Keratinocyte (primary cell): ENCODE measurements around the gene CDK14. TPM values are rescaled to one million over a fixed set of nuclear protein-coding genes. Genes with fewer than 3 reads are reported as not detected.

Experiments
- DNase-seq: peaks from one replicate; pipeline ENCODE4 v3.0.0-alpha.2; 2011; ENCODE audit warnings: low read depth, missing footprints, low spot score
- FAIRE-seq: peaks from 2 replicates; lab custom pipeline; 2011; peaks lifted over from hg19 to GRCh38; lab: Jason Lieb, UNC
- H2AFZ ChIP-seq: 2 replicates; pipeline ENCODE4 v1.6.0; 2012; ENCODE audit warnings: low read length, control low read depth, inconsistent platforms; ENCODE audit not compliant: control insufficient read depth
- H3K27ac ChIP-seq: 2 replicates; pipeline ENCODE4 v1.5.1; 2011; ENCODE audit warnings: low read length; ENCODE audit not compliant: control insufficient read depth, insufficient read depth
- H3K27me3 ChIP-seq: 3 replicates; pipeline ENCODE4 v1.6.0; 2011; ENCODE audit warnings: low read length; ENCODE audit not compliant: control insufficient read depth, insufficient read depth; ENCODE audit errors: extremely low read depth
- H3K36me3 ChIP-seq, 2 experiments: 2 replicates in 1 of 2; 3 replicates in 1 of 2; pipeline ENCODE4 v1.5.1; 2011; ENCODE audit warnings: low read length in 2 of 2, mild to moderate bottlenecking in 1 of 2; ENCODE audit not compliant: control insufficient read depth in 2 of 2, insufficient read depth in 2 of 2; ENCODE audit errors: extremely low read depth in 1 of 2
- H3K4me1 ChIP-seq: 3 replicates; pipeline ENCODE4 v1.5.1; 2011; ENCODE audit warnings: low read length; ENCODE audit not compliant: control insufficient read depth, insufficient read depth; ENCODE audit errors: extremely low read depth
- H3K4me2 ChIP-seq: 3 replicates; pipeline ENCODE4 v1.6.0; 2011; ENCODE audit warnings: low read depth, low read length; ENCODE audit not compliant: control insufficient read depth, insufficient read depth; ENCODE audit errors: extremely low read depth
- H3K4me3 ChIP-seq, 3 experiments: fragments of 200-600 bp in 1 of 3; sonication (generic) in 1 of 3; 2 replicates in 2 of 3; 3 replicates in 1 of 3; pipeline ENCODE4 v1.5.1; 2011 to 2016; ENCODE audit warnings: low read length in 3 of 3, mild to moderate bottlenecking in 3 of 3, control low read depth in 2 of 3, inconsistent platforms in 1 of 3, low read depth in 1 of 3, mixed read lengths in 1 of 3, mixed run types in 1 of 3, moderate library complexity in 1 of 3; ENCODE audit not compliant: control insufficient read depth in 2 of 3, insufficient read depth in 2 of 3; ENCODE audit errors: extremely low read depth in 1 of 3
- H3K79me2 ChIP-seq: 2 replicates; pipeline ENCODE4 v1.6.0; 2012; ENCODE audit warnings: low read length; ENCODE audit not compliant: control insufficient read depth, insufficient read depth
- H3K9ac ChIP-seq: 3 replicates; pipeline ENCODE4 v1.6.0; 2011; ENCODE audit warnings: low read length; ENCODE audit not compliant: control insufficient read depth, insufficient read depth; ENCODE audit errors: extremely low read depth
- H3K9me1 ChIP-seq: 3 replicates; pipeline ENCODE4 v1.6.0; 2011; ENCODE audit warnings: low read length; ENCODE audit not compliant: control insufficient read depth, insufficient read depth; ENCODE audit errors: extremely low read depth
- H3K9me3 ChIP-seq: 2 replicates; pipeline ENCODE4 v1.5.1; 2012; ENCODE audit warnings: low read depth, low read length; ENCODE audit not compliant: control insufficient read depth
- H4K20me1 ChIP-seq: 3 replicates; pipeline ENCODE4 v1.6.0; 2011; ENCODE audit warnings: low read length; ENCODE audit not compliant: control insufficient read depth, insufficient read depth; ENCODE audit errors: extremely low read depth
- EZH2 ChIP-seq: IDR thresholded peaks from one replicate; pipeline ENCODE4 v1.6.1; 2012; ENCODE audit warnings: inconsistent platforms, mild to moderate bottlenecking, low read length, moderate library complexity
- dilution Hi-C: fragments of 300-500 bp; cut with MboI; formaldehyde crosslinking; loops from one replicate; pipeline ENCODE4 v1.7.0; 2020; ENCODE audit warnings: low sequenced_read_pairs; ENCODE audit not compliant: extremely low pct_ligation_motif_present
- polyA plus RNA-seq, 5 experiments: library from polyadenylated mRNA; depleted of rRNA in 3 of 5; stranded (reverse) in 3 of 5; stranded (forward) in 1 of 5; unstranded in 1 of 5; fragments of >200 nt; gene quantifications; 1 replicate in 1 of 5; 2 replicates in 3 of 5; 3 replicates in 1 of 5; pipeline versions ENCODE4 v1.2.1 to v1.2.3, GENCODE V29; 2011 to 2012; ENCODE audit warnings: missing spikeins in 2 of 5, low read depth in 1 of 5, low replicate concordance in 1 of 5
- TF ChIP-seq, protein P1 (sequence below), 3 experiments: IDR thresholded peaks in 1 of 3; conservative IDR thresholded peaks in 1 of 3; optimal IDR thresholded peaks in 1 of 3; 2 replicates in 2 of 3; 3 replicates in 1 of 3; pipeline versions ENCODE3 to v1.5.1; 2011; ENCODE audit warnings: low read length in 3 of 3, mild to moderate bottlenecking in 3 of 3, moderate library complexity in 2 of 3, control low read depth in 1 of 3, inconsistent platforms in 1 of 3; ENCODE audit not compliant: insufficient read depth in 2 of 3; ENCODE audit errors: extremely low read depth in 1 of 3

The CDK14 gene
- polyA plus RNA-seq, 1 donor (not counting 4 experiments of a cell fraction or from before 2014, with no cell fraction given): 4.0 TPM

- no peak for DNase-seq
- dilution Hi-C loops: no loop called here
- no peaks in the 10 kb centered on the region for H3K9me1 ChIP-seq
- no peak overlapping the region for H3K27ac ChIP-seq
- no peak for FAIRE-seq
- no peaks in the 10 kb centered on the region for H3K36me3 ChIP-seq
- H3K79me2 ChIP-seq: no peaks in the 10 kb centered on the region
- no peaks in the 10 kb centered on the region for H3K27me3 ChIP-seq
- no peak overlapping the region for H3K4me3 ChIP-seq
- no peaks in the 10 kb centered on the region for H4K20me1 ChIP-seq
- H3K9me3 ChIP-seq: no peaks in the 10 kb centered on the region
- H2AFZ ChIP-seq: no peak overlapping the region
- H3K9ac ChIP-seq: no peak overlapping the region
- no peak overlapping the region for H3K4me2 ChIP-seq
- TF ChIP-seq EZH2: no peak
- TF ChIP-seq, protein P1, sequence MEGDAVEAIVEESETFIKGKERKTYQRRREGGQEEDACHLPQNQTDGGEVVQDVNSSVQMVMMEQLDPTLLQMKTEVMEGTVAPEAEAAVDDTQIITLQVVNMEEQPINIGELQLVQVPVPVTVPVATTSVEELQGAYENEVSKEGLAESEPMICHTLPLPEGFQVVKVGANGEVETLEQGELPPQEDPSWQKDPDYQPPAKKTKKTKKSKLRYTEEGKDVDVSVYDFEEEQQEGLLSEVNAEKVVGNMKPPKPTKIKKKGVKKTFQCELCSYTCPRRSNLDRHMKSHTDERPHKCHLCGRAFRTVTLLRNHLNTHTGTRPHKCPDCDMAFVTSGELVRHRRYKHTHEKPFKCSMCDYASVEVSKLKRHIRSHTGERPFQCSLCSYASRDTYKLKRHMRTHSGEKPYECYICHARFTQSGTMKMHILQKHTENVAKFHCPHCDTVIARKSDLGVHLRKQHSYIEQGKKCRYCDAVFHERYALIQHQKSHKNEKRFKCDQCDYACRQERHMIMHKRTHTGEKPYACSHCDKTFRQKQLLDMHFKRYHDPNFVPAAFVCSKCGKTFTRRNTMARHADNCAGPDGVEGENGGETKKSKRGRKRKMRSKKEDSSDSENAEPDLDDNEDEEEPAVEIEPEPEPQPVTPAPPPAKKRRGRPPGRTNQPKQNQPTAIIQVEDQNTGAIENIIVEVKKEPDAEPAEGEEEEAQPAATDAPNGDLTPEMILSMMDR (optimal IDR thresholded peaks at IDR 0.05 in 1 of 3, IDR thresholded peaks at IDR 0.05 in 1 of 3, conservative IDR thresholded peaks at IDR 0.05 in 1 of 3; ENCODE audit: extremely low read depth in 1 of 3, insufficient read depth in 2 of 3, low read length in 3 of 3): no peak
- no peaks in the 10 kb centered on the region for H3K4me1 ChIP-seq
Observed at GRCh38 chr7:91206361-91206960, 610.3 kb downstream of the CDK14 start.

DNA sequence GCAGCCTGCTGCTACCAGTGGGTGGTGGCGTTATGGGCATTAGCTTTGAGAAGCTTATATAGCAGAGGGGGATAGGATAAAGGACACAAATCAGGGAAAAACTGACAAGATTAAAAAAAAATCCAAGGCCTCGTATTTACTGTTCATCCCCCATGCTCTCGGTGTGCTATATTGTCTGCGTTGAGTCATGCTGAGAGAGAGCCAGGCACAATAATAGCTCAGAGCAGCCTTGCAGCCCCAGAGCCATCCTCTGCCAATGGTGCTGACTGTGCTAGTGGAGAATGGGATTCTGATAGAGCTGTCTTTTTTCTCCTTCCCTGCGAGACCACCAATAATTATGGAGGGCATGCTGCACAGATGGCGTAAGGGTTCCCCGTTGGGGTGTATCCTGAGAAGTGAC, 616.5 kb downstream of the CDK14 start:
- DNase-seq (no peak), FAIRE-seq (no peak)
- Histone ChIP-seq H3K4me3 (no peak overlapping the region), H3K9me1 (no peaks in the 10 kb centered on the region), H4K20me1 (no peaks in the 10 kb centered on the region), H3K9ac (no peak overlapping the region), H2AFZ (no peak overlapping the region), H3K4me1 (no peaks in the 10 kb centered on the region), H3K36me3 (no peaks in the 10 kb centered on the region), H3K9me3 (no peaks in the 10 kb centered on the region), H3K79me2 (no peaks in the 10 kb centered on the region), H3K27me3 (no peaks in the 10 kb centered on the region), H3K27ac (no peak overlapping the region), H3K4me2 (no peak overlapping the region)
- dilution Hi-C loops: no loop called here
- no peak for TF ChIP-seq EZH2
- TF ChIP-seq, protein P1 (optimal IDR thresholded peaks at IDR 0.05 in 1 of 3, IDR thresholded peaks at IDR 0.05 in 1 of 3, conservative IDR thresholded peaks at IDR 0.05 in 1 of 3; ENCODE audit: extremely low read depth in 1 of 3, insufficient read depth in 2 of 3, low read length in 3 of 3): no peak
